COLO668 (cell line): ENCODE results near the gene RS1.

Experiments
- DNase-seq: peaks from one replicate; lab custom pipeline; 2025; ENCODE audit not compliant: unreplicated experiment; lab: John Stamatoyannopoulos, UW

The RS1 gene

GRCh38 chrX:18672008-18672407 is at the start of gene RS1:
RS1 (minus strand) TSS chrX:18672108; CDS start chrX:18672068, 40 bp downstream.
- DNase-seq, result no peak

- no peak for DNase-seq
Observed at GRCh38 chrX:18719852-18720251, 47.9 kb upstream of the RS1 start.

DNA sequence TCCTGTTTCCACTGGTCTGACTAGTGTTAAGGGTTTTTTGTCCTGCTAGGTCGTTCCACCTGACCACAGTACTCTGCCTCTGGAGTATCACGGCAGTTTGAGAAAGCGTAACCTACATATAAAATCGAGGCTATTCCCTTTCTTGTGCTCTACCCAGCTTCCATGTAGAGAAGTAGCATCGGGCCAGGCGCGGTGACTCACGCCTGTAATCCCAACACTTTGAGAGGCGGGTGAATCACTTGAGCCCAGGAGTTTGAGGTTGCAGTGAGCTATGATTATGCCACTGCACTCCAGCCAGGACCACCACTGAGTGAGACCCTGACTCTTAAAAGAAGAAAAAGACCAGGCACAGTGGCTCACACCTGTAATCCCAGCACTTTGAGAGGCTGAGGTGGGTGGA is 43.0 kb upstream of the RS1 start:
- no peak for DNase-seq

DNA sequence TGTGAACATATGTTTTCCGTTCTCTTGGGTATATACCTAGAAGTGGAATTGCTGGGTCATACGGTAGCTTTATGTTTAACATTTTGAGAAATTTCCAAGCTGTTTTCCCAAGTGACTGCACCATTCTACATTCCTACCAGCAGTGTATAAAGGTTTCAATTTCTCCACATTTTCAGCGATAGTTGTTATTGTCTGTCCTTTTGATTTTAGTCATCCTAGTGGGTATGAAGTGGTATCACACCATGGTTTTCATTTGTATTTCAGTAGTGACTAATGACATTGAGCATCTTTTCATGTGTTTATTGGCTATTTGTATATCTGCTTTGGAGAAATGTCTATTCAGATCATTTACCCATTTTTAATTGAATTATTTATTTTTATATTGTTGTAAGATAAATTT is 37.9 kb upstream of the RS1 start:
- no peak for DNase-seq

DNA sequence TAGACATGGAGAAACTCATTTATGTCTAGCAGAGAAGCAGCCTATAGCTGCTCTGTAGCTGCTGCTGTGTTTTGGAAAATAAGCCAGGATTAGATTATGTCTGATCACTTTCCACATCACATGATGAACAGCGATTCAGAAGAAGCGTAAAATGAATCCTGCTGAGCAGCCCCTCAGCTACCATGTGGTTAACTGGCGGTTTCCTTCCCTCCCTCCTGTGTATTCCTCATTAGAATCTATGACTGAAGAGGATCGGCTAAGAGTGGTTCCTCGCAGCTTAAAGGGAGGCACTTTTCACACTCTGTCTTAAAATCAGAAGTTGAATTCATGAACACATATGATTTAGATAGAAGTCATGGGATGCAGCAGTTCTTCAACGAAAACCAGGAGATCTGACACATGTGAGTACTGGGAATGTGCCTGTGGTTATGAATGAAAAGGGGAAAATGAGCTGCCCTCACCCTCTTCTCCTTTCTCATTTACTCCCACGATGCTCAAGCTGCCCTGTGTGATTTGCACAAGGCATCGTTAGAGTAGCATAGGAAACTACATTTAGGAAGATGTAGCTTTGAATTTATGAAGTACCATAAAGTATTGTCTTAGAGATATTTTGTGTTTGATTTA is 35.6 kb upstream of the RS1 start, which contains the start of gene PPEF1:
TSS of gene PPEF1 (plus strand) at position 220 of the 624 bp plus-strand sequence. CDS start at position 356, 136 bp downstream.
- no peak for DNase-seq

GRCh38 chrX:18702362-18703195 is 30.7 kb upstream of the RS1 start:
- DNase-seq, result no peak

DNA sequence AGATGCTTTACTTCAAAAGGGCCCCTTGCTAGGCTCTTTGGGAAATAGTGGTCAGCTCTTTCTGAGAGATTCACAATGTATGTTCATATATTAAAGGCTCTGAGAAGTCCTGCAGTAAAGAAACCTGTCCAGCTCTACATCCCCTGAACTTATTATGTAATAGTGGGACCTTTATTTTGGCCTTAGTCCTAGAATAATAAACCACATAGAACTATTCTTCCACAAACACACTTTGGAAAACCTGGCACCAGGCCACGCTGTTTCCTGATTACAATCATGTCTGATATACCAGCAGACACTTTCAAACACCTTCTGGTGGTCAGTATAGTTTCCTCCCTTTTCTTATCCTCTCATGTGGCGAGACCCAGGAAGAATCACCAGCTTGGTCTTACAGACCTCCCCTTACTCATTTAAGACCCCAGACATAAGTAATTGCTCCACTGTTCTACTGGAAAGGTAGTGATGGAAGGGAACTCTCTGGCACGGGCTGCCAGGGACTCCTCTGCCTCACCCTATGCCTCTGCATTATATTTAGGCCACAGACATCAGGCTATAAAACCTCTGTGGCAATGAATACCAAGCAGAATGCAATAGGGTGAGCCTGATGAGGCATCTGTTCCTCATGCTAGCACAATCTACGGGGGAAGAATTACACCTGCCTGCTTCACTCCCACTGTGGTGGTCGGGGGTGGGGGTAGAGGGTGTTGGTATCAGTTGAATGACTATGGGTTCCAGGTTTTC is 29.9 kb upstream of the RS1 start:
- DNase-seq, result no peak

DNA sequence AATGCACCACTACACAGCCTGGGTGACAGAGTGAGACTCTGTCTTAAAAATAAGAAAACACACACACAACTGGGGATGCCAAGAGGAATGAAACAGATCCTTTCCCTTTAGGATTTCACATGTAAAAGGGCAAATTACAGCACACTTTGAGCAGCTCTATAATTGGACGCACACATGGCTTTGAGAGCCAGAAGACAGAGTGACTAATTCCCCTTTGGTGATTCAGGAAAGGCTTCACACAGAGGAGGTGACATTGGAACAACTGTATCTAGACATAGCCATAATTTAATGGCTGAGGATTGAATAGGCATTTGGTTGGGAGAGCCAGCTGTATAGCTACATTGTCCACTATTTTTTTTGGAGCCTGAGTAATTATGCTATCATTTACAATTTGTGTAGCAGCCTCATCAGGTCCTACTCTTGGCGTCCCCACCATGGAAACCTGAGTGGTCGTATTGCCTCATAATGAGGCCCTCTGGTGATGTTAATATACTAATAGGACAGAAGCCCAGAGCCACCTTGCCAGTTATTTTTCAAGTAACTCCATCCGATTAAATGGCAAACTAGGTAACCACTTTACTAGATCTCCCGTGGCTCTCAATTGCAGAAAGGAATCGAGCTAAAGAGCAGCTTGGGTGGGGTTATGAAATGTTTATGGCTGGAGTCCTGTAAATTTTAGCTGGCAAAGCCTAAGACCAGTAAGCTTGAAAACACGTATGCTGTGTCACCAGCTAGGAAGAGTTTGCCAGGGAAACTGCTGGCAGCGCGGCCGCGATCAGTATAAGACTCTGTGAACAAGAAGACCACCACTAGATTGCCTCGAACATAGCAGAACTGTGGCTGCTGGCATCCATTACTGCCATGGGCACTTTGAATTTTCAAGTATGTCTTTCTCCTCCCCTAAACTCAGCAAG is 27.1 kb upstream of the RS1 start:
- no peak for DNase-seq

DNA sequence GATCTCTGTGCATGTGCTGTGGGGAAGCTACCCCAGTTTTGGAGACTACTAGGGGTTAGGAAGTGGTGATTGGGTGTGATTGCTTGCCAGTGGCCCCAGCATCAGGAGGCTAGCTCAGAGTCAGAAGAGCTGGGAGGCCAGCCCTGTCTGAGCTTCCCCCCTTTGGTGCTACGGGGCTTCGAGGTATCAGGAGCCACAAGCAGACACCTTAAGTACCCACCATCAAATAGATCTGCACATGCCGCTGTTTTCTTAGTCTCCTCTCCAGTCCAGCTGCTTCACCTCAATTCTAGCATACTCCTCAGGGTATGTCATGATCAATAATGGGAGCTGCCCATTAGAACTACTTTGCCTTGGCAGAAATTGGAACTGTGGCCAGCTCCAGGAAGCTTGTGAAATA is 24.7 kb upstream of the RS1 start:
- DNase-seq, result no peak

GRCh38 chrX:18692541-18692940 is 20.6 kb upstream of the RS1 start:
- DNase-seq, result no peak

GRCh38 chrX:18691431-18691830 is 19.5 kb upstream of the RS1 start:
- no peak for DNase-seq

DNA sequence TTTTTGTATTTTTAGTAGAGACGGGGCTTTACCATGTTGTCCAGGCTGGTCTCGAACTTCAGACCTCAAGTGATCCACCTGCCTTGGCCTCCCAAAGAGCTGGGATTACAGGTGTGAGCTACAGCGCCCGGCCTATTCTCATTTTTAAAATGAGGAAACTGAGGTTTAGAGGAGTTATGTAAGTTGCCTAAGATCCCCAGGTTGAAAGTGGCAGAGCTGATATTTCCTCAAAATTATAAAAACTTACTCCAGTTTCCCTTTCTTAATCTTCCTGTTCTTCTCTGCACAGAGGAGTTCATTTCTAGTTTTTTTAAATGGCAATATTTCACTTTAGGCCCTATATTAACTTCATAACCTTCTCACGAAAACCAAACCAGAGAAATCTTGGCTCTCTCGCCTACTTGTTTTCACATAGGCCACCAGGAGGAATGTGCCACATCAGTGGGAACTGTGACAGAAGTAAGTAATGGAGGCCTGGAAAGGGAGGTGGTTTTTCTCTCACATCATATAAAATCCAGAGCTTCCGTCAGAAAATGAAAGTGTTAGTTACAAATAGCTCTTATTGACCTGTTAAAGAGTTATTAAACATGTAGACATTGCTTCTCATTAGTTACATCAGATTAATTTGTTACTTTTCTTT is 16.1 kb upstream of the RS1 start:
- no peak for DNase-seq

DNA sequence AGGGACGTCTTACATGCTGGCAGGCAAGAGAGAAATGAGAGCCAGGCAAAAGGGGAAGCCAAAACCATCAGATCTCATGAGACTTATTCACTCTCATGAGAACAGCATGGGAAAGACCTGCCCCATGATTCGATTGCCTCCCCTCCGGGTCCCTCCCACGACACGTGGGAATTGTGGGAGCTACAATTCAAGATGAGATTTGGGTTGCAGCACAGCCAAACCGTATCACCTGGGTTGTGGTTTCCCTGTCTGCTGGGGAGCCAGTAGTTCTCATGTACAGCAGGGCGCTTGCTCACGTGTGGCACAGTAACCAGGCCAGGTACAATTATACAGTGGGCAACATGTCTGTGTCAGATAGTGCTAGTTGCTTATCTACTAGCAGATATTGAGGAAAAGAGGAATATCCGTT is 11.1 kb upstream of the RS1 start:
- DNase-seq, result no peak

DNA sequence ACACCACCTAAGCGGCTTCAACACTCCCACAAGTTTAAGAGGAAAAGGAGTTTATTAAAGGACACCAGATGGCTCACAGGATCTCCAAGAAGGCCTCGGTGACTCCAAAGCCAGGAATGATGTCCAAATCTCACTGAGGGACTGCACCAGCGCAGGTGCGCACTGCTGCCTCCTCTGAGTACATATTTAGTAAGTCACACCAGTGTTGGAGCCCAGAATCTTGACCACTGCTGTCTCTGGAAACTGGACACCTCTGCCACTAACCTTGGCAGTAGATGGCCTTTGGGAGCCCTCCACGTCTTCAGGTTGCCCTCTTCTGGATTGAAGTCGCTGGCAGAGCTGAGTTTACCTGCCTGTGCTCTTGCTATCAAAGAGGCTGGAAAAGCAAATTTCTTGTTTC is 10.1 kb upstream of the RS1 start:
- no peak for DNase-seq

GRCh38 chrX:18677161-18677869 is 5.4 kb upstream of the RS1 start:
- DNase-seq, result no peak

DNA sequence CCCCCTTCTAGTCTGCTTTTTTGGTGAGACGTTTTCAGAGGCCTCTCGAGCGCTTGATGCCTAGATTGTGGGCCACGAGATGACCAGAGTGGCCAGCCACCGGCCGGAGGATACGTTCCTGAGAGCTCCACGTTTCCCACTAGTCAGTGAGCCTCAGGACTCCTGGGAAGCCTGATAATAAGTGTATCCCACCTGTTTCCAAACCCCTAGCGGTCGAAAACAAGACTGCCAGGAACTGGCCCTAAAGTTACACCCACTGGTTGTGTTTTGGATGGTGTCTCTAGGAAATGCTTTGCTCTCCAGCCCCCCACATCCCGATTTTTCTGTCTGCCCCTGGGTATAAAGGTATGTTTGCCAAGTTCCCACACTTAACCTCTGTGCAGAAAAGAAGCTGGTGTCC is 4.6 kb upstream of the RS1 start:
- DNase-seq, result peak; percentile 25

GRCh38 chrX:18676050-18676449 is 4.1 kb upstream of the RS1 start:
- no peak for DNase-seq

DNA sequence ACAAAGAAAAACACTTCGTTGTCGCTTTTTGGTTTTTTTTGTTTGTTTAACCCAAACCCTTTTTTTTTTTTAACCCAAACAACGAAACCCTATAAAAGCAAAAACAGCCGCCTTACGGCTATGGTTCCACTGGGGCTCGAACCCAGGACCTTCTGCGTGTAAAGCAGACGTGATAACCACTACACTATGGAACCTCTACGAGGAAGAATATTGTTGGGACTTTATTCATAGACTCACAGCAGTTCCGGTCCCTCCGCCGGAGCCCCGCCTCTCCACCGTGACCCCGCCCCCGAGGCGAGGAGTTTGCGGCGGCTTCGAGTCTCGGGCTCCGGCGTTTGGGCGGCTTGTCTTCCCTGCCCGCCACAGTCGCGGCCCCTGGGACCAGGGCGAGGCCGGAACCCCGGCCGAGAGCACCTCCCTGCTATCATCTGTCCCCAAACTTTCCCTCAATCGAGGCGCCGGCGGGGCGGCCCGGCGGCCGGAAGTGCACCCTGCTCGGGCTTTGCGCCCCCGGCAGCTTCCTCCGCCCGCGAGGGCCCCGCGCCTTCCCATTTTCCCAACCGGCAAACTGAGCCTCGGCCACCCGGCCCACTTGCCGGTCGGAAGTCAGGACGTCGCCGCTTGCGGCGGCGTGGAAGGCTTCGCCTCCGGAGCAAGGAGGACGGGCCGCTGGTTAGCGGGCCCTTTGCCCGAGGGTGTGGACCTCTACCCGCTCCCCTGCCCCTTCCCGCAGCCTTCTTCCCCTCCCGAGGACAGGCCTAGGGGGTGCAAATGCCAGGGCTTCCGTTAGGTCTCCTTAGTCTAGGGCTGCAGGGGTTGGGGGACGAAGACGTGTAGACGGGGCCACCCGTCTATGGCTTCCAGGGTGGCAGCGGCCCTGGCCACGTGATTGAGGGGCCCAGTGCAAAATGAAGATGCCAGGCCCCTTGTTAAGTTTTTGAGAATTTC is 3.2 kb upstream of the RS1 start:
- DNase-seq, result peak; percentile 72

DNA sequence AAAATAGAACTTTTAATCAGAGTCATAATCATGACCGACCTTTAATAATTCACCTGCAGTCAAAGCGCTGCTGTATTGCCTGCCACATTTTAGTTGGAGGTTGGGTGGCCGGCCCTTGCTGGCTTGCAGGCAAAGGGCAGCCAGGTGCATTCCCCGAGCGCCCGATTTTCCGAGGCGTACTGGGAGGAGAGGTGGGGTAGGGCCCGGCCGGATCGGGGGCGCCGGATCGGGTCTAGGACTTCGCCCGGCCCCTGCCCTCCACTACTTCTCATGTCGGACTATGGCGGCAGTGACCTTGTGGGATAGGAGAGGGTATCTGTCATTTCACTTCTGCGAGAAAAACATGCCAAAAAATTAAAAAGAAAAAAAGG is 2.5 kb upstream of the RS1 start:
- DNase-seq, result peak; percentile 17
